ENCODE results near the gene TPCN1.

DNA sequence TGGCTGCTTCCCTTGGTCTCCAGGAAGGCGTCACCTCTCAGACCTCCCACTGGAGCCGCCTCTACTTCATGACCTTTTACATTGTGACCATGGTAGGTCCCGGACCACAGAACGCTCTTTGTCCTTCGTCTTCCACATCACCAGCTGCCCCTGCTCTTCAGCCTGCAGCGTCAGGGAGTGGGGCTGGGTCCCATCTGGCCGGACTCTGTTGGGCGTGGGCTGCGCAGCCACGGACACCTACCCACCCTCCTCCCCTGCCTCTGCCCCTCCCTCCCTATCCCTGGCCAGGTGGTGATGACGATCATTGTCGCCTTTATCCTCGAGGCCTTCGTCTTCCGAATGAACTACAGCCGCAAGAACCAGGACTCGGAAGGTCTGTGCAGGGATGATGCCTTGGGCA lies 70.3 kb downstream of the TPCN1 start:
- TF ChIP-seq, protein P1, sequence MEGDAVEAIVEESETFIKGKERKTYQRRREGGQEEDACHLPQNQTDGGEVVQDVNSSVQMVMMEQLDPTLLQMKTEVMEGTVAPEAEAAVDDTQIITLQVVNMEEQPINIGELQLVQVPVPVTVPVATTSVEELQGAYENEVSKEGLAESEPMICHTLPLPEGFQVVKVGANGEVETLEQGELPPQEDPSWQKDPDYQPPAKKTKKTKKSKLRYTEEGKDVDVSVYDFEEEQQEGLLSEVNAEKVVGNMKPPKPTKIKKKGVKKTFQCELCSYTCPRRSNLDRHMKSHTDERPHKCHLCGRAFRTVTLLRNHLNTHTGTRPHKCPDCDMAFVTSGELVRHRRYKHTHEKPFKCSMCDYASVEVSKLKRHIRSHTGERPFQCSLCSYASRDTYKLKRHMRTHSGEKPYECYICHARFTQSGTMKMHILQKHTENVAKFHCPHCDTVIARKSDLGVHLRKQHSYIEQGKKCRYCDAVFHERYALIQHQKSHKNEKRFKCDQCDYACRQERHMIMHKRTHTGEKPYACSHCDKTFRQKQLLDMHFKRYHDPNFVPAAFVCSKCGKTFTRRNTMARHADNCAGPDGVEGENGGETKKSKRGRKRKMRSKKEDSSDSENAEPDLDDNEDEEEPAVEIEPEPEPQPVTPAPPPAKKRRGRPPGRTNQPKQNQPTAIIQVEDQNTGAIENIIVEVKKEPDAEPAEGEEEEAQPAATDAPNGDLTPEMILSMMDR (IDR thresholded peaks at IDR 0.05), result no peak
- no peak for TF ChIP-seq POLR2A (IDR thresholded peaks at IDR 0.05)
